GM18498 (cell line): ENCODE data around the gene WNT6.

Experiments used
- ATAC-seq: cut with Tn5 transposase; IDR thresholded peaks from one replicate; pipeline ENCODE4 v1.9.1; 2021; ENCODE audit warnings: mild to moderate bottlenecking, moderate library complexity; ENCODE audit not compliant: unreplicated experiment

The WNT6 gene

DNA sequence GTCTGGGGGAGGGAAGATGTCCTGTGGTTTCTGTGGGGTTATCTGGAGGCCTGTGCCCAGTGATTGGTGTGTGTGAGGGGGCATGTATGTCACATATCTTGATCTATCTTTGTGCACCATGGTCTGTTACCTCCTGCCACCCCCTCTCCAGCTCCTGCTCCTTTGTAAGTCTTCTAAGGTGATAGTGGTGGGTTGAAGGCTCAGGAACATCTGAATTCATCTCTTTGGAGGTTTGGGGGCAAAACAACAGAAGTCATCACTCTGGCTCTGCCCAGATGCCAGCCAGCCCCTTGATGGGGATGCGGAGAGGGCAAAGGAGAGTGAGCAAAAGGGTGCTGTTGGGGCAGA lies 2.7 kb upstream of the WNT6 start:
- no peak for ATAC-seq

DNA sequence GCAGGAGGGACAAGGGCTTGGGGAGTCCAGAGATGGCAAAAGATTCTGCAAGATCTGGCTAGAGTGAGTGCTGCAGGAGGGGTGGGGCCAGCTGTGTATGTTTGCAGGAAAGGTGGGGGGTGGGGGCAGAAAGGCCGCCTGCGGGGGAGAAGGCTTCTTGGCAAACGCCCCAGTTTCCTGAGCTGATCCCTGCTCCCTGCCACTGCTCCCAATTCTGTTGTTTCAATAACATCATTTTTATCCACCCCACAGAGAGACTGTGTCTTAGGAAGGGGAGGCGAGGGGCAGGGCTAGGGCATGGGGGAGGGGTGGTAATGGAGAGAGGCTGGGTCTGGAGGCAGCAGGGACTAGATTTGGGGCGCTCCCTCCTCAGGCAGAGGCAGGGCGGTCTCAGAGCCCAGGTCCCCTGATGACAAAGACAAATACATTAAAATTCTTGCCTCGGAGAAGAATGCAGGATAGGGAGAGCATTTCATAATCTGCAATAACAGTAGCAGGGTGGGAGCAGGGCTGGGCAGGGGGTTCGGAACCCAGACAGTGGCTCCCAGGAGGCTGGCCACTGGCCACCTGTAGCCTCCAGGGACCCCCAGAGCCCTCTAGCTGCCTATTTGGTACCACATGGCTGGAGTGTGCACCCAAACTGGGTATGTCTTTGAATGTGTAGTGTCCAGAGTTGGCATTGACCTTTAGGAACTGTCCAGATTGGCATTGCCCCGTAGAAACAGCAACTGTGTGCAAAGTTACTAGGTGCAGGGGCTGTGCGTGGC lies 2.1 kb upstream of the WNT6 start:
- ATAC-seq = no peak

- no peak for ATAC-seq
Observed at GRCh38 chr2:218858138-218858445, 1.5 kb upstream of the WNT6 start.

- ATAC-seq = no peak
Observed at GRCh38 chr2:218858671-218859555, 692 bp upstream of the WNT6 start.

GRCh38 chr2:218859988-218860831 lies 605 bp downstream of the WNT6 start:
- ATAC-seq = no peak

DNA sequence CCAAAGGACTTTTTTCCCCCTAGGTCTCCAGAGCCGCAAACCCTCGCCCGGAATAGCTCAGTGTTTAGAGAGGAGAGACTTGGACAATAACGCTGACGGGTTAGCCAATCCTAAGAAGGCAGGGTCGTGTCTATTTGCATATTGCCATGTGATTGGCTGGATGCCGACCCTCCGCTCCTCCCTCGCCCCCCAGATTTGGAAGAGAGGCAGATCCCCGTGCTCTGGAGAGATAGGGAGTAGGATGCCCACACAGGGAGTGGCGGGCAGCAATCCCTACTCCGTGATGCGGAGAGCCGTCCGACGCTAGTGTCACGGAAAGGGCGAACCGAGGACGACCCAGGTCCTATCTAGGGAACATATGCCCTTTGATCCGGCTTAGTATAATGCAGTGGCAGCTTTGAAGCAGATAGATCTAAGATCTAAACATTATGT lies 1.4 kb downstream of the WNT6 start:
- ATAC-seq = no peak

DNA sequence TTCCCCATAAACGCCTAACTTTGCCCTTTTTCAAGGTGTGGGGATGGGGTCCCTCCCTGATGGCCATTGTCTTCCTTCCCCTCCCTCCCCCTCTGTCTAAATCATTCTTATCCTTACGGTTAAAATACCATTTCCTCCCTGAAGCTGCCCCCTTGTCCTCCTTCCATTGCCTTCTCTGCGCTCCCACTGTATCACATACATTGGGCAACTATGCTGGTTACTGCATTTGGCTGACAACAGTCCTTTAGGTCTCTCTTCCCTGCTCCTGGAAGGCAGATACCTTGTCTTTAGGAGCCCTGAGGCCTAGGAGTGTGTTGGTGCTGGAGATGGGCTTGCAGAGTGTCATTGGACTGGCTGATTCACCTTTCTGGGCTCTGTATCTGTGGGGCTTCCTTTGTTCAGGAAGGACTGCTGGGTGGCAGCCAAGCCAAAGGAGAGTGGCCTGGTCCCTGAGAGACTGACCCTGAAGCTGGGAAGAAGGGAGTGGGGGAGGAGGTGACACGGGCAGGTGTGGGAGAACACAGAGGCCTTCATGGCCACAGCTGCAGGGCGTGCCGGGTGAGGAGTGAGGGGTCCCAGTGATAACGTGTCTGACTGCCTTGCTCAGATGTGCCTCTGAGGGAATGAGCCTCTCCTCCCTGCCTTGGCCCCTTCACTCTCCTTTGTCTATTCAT lies 2.2 kb downstream of the WNT6 start:
- ATAC-seq = no peak

DNA sequence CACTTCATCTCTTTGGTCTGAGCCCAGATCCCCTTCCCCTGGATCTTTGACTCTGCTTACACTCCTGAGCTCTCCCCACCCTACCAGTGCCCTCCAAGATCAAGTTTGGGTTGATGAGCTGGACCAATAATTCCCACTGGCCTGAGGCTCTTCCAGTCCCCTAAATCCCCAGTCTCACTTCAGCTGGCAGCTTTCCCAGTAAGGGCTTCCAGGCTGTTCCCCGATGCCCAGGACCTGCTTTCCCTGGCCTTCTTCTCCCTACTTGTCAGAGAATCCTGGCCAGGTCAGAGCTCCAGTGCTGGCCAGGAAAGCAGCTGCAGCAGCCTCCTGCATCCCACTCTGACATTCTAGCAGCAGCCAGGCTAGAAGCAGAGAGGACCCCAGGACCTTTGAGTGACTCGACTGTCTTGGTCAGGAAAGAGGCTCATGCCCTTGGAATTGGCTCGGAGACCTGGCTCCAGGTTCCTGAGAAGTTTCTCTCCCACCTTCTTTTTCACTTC lies 3.5 kb downstream of the WNT6 start:
- ATAC-seq = no peak

DNA sequence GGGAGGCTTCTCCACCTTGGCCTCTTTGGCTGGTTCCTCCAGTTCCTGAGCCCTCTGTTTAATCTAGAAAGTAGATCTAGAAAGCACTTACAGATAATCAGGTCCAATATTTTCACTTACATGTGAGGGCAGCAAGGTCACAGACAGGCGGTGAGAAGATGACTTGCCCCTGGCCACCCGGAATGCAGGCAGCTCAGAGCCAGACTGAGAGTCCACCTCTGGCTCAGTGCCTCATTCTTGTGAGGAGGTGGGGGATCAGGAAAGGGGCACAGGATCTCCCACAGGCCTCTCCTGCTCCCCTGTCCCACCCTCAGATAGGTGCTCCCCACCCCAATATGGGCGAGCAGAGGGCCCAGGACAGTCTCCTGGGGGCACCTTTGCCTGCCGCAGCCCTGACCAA lies 5.8 kb downstream of the WNT6 start:
- ATAC-seq = no peak

DNA sequence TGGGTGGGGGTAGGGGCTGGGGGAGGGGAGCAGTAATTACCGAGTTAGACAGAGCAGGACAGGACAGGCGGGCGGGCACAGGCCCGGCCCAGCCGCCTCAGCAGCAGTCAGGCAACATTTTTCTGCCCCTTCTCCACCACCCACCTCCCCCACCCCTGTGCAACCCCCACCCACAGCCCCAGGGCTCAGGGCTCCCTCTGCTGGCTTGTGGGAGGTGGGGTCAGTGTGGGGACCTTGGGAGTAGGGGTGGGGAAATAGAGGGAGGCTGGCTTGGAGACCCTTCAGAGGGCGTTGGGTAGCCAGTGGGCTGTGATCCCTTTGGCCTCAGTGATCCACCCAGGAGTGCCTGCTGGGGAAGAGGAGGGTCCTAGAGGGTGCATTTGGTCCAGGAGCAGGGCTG lies 6.4 kb downstream of the WNT6 start:
- no peak for ATAC-seq

DNA sequence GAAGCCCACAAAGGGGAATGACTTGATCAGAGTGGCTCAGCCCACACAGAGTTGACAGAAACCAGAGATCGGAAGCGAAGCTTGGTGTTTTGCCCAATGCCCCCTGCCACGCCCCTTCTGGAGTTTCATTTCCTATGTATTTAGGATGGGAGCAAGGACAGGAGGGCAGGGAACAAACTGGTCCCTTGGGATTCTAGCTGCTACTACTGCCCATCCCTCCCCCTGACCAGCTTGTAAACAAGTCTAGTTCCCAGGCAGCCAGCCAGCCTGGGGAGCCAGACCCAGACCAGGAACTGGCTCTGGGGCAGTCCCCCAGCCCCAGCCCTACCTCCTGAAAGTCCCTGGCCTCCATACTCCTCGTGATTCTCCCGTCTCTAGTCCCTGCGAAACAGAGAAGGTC lies 8.3 kb downstream of the WNT6 start:
- ATAC-seq = no peak

DNA sequence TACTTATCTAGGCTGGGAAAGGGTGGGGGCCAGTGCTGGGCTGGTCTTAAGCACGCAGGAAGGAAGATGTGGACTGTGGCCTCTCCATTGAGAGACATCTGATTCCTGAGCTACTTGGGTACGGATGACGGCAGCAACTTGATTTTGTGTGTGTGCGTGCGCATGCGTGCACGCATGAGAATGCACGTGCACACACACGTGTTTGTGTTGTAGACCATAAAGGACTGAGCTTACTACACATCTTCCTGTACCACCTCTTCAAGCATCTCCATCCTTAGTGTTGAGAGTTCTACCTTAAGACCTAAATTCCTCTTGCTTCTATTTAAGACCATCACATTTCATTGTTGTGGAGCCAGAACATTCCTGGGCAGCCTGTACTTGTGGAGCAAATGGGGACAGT lies 9.5 kb downstream of the WNT6 start:
- no peak for ATAC-seq

GRCh38 chr2:218870984-218871344 lies 11.4 kb downstream of the WNT6 start:
- ATAC-seq = no peak

GRCh38 chr2:218871345-218872302 lies 12.0 kb downstream of the WNT6 start:
- no peak for ATAC-seq

DNA sequence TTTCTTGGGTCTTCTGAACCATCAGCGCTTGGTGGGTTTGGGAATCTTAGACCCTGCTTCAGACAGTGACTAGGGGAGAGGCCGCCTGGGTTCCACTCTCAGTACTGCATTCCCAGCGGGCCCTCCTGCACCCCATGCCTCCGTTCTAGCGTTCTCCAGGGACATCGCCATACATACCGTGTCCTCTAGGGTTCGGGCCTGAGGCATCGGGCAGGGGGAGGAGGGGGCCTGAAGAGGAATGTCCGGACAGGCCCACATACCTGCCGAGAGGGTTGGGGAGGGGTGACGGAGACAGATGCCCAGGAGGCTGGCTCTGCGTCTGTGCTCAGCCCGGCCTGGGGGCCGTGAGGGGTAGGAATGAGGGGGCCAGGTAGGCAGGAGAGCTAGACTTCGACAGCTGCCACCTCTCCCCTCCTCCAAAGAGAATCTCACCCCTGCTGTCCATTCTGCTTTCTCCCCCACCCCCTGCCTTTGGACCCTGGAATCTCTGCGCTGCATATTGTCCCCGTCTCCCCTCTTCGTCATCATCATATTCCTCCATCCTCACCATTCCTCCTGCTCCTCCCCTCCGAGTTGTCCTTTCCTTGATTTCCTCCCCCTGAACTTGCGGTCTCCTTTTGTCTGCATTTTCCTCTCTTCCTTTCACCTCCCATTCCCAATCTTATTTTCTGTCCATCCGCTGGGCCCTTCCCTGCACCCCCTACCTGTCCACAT lies 13.2 kb downstream of the WNT6 start:
- ATAC-seq = no peak

GRCh38 chr2:218873359-218874194 lies 14.0 kb downstream of the WNT6 start:
- no peak for ATAC-seq

DNA sequence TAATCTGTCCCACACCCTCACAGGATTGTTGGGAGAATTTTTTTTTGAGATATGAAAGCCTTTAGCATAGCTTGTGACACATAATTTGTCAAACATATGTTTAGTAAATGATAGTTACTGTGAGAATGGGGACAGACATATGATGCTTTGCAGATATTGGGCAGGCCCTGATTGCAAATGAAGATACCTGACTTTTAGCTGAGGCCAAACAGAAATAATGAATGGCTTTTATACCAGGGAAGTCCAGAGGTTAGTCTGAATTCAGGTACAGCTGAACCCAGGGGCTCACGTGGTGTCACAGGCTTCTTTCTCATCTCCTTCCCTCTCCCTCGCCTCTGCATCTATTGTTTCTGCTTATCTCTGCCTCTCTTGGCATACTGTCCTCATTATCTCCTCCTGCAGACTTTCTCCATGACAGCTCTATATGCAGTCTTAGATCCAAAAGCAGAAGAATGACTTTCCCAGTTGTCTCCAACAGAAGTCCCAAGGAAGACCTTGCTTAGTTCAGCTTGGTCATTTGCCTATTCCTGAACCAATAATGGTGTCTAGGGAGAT lies 16.2 kb downstream of the WNT6 start:
- ATAC-seq = no peak
